Thoracic aorta endothelial cell (primary cell): Measurements from ENCODE around the gene CHST1. TPM values are rescaled to one million over a fixed set of nuclear protein-coding genes. Genes with fewer than 3 reads are reported as not detected.

Experiments
- small RNA-seq: library from RNA; depleted of rRNA; stranded (forward); fragments of <200 nt; gene quantifications from one replicate; pipeline ENCODE3, GENCODE V24; 2012
- total RNA-seq: library from RNA; depleted of rRNA; stranded (reverse); fragments of >200 nt; gene quantifications from 2 replicates; pipeline ENCODE4 v1.2.3, GENCODE V29; 2012

CHST1 gene
- total RNA-seq, result 48.1 and 58.4 TPM in 2 replicates

GRCh38 chr11:45665206-45665932 lies at the start of gene CHST1:
TSS of gene CHST1 (minus strand) at chr11:45665622. CDS start at chr11:45650923, 14,699 bp downstream.

Small RNAs within 50 kb of the gene (small RNA-seq; reads per million reads assigned to genes)
- not detected for gene MIR7154

Other genes starting within 250 kb of the CHST1 start
- gene SLC35C1, start 139.5 kb upstream of the CHST1 start, total RNA-seq, result 7.6 and 11.0 TPM in 2 replicates
- 7.8 and 10.1 TPM in 2 replicates for gene CRY2, start 181.9 kb upstream of the CHST1 start, total RNA-seq
- 3.5 and 6.1 TPM in 2 replicates for gene MAPK8IP1, start 220.0 kb upstream of the CHST1 start, total RNA-seq
- gene FREY1, start 241.6 kb upstream of the CHST1 start, total RNA-seq, result 0.43 and 0.93 TPM in 2 replicates